Fibroblast of skin of abdomen (primary cell): ENCODE results near the gene KCNJ16.

ENCODE experiments used
- DNase-seq: peaks from one replicate; pipeline ENCODE4 v3.0.0-alpha.2; 2013

KCNJ16 gene

DNA sequence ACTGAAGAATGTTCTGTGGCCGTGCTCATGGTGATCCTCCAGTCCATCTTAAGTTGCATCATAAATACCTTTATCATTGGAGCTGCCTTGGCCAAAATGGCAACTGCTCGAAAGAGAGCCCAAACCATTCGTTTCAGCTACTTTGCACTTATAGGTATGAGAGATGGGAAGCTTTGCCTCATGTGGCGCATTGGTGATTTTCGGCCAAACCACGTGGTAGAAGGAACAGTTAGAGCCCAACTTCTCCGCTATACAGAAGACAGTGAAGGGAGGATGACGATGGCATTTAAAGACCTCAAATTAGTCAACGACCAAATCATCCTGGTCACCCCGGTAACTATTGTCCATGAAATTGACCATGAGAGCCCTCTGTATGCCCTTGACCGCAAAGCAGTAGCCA lies 57.5 kb downstream of the KCNJ16 start:
- no peak for DNase-seq

- no peak for DNase-seq
These were observed 59.0 kb downstream of the KCNJ16 start for GRCh38 chr17:70134042-70134441.

GRCh38 chr17:70134777-70135176 lies 59.8 kb downstream of the KCNJ16 start:
- no peak for DNase-seq

DNA sequence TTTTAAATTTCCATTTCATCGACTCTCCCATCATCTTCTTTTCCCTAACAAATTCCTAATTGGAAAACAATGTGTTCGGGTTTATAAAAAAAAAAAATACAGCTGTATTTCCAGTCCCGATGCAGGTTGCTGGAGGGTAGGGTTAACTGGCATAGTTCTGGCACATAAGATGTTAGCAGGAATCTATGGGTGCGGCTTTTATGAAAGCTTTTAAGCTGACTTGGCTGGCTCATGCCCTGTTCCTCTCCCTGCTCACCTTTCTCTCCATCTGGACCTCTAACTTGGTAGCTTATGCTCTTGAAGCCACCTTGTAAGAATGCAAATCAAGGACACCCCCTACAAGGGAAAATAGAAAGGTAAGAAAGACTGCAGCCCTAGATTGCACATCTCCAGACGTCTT lies 61.1 kb downstream of the KCNJ16 start:
- no peak for DNase-seq

DNA sequence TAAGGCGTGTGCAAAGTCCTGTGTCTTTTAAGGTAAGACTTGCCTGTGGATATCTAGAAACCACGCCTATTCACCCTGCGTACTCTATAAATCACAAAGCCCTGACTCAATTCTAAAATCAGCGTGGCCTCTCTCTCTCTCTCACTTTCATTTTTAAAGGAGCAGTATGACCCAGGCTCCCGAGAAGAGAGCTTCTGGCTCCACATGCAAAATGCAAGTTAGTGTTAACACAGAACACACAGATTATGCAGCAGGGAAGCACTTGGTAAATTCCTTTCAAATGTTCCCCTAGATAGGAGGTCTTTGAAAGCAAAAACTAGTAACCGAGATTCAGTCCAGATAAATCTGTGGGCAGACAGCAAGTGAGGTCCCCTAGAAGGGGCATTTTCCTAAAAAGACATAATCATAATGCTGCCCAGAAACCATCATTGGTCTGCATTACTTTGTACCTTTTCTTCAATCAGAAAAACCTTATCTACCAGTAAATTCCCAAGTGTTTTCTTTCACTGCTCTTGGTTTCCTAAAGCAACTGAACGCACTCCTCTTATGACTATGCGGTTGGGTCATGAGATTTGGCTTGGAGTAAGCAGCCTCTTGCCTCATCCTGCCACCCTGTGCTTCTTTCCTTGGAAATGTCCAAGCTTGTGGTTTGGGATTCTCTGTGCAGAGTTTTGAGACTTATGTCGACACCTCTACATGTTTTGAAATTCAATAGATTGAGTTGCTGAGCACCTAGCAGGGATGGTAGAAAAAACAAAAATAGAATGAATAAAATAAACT lies 62.6 kb downstream of the KCNJ16 start:
- peak; percentile 74 for DNase-seq

- peak; percentile 71 for DNase-seq
These were observed 63.4 kb downstream of the KCNJ16 start for GRCh38 chr17:70138291-70138865.

DNA sequence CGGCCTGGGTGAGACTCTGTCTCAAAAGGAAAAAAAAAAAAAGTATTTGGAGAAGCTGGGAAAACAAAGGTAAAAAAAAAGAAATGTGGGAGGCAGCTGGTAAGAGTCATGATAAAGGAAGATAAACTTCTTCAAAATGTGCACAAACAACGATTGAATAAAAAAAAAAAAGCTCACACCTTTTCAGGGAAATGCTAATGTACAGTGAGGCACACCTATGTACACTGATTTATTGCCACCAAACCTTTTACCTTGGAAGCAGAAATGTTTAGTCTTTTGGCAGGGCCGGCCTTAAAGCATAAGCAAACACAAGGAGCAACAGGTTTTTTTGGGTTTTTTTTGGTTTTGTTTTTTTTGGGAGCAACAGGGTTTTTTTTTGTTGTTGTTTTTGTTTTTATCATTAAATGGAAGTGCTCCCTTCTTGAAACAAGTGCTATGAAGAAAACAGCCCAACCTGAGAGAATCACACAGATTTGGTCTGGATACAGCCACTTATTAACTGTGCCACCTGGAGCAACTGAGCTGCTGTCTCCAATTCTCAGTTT lies 64.5 kb downstream of the KCNJ16 start:
- DNase-seq, result no peak

DNA sequence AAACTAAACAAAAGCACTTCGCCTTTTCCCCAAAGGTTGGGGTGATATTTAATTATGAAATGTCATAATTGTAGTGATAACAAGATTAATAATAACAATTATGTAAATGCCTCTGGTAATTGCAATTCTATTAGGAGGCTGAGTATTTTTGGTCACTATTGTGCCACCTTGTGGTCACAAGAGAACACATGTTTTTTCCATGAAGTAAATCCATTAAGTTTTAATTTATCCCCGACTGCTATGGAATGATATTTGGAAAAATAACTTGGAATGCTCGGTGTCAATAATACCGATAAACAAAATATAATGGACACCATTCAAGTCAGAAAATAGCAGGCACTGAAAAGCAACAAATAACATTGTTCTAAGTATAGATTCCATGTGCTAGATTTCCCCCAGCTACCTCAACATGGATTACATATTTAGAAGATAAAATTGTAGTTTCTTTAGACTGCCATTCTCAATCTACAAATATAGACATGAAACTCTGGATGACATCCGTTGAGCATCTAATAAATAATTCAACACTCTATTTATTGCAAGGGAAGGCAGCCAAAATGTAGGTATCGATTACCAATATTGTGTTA lies 69.3 kb downstream of the KCNJ16 start:
- peak; percentile 33 for DNase-seq

GRCh38 chr17:70153210-70153609 lies 78.2 kb downstream of the KCNJ16 start:
- DNase-seq, result no peak

DNA sequence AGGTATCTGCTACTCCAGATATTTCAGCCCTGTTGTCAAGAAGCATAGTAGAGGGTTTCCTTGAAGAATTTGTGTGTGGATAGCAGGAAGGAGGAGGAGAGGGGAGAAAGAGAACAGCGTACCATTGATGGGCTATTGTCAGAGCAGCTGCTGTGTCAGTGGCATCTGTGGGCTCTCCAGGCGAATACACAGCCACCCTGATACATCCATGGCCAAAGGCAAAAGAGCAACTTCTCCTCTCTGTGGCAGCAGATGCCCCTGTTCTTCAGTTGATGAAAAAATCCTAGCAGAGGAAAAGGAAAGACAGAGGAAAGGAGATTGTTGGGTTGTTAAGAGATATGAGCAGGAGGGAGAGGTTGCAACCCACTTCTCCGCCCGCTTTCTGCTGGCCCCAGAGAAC lies 82.1 kb downstream of the KCNJ16 start:
- no peak for DNase-seq

- DNase-seq, result no peak
These were observed 83.2 kb downstream of the KCNJ16 start for GRCh38 chr17:70158180-70158579.

- DNase-seq, result no peak
These were observed 83.6 kb downstream of the KCNJ16 start for GRCh38 chr17:70158591-70158990.

DNA sequence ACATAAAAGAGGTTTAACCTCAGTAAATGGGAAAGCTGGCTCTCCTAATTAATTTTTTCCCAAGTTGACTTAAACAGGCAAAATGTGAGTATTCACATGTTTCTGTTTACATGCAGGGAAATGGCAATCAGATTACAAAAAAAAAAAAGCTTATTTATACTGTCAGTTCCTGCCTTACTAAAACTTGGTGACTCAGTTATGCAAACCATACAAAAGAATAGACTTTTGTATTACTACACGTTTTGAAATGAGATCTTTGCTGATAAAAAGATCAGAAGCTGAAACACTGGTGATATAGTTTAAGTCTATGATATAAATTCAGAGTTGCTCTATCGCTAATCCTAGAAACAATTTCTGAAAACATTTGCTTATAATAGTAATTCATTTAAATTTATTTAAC lies 85.0 kb downstream of the KCNJ16 start:
- DNase-seq, result no peak

DNA sequence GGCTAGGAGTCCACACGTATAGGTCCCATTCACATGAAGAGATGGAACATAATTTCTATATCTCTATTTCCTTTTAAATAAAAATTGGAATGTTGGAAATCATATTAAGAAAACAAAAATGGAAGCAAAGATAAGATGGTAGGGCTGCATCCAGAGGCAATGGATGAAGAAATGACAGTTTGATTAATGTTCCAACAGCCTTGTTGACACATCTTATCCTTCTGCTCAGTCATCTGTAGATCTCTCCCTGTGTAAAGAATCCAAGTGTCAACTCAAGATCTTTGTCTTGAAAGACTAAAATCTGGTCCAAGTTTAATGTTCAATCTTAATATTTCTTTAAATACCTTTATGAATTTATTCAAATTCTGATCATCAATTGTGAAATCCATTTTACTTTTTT lies 86.5 kb downstream of the KCNJ16 start:
- DNase-seq, result no peak

DNA sequence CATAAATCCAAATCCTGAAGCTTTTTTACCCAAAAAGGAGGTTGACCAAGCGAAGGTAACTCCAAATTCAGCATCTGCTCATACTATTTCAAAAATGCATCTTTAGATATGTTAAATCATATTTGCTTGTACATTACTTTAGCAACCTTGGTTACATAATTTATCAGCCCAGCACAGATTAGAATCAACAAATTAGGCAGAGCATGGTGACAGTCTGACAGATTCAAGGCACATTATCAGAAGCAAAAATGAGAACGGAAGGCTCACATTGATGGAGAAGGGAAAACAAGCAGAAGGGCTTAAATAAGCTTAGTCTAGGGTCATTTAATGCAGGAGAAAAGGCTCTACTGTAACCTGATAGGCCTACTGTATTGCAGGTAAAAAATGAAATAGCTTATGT lies 90.4 kb downstream of the KCNJ16 start:
- no peak for DNase-seq

DNA sequence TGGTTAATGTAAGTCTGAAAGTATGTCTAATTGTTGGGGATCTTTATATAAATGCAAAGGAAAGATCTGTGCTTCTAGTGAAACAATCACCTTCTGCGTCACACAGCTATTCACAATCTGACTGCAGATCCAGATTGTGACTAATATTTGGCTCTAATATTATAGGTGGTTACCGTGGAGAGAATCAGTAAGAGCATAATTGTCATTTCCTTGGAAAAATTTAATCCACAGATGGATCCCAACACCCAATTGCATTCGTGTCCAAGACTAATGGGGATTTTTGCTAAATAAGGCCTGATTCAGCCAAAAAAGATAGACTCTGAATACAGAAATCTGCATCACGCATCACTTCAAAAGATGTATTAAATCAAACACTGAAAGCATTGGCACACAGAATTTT lies 91.6 kb downstream of the KCNJ16 start:
- no peak for DNase-seq

DNA sequence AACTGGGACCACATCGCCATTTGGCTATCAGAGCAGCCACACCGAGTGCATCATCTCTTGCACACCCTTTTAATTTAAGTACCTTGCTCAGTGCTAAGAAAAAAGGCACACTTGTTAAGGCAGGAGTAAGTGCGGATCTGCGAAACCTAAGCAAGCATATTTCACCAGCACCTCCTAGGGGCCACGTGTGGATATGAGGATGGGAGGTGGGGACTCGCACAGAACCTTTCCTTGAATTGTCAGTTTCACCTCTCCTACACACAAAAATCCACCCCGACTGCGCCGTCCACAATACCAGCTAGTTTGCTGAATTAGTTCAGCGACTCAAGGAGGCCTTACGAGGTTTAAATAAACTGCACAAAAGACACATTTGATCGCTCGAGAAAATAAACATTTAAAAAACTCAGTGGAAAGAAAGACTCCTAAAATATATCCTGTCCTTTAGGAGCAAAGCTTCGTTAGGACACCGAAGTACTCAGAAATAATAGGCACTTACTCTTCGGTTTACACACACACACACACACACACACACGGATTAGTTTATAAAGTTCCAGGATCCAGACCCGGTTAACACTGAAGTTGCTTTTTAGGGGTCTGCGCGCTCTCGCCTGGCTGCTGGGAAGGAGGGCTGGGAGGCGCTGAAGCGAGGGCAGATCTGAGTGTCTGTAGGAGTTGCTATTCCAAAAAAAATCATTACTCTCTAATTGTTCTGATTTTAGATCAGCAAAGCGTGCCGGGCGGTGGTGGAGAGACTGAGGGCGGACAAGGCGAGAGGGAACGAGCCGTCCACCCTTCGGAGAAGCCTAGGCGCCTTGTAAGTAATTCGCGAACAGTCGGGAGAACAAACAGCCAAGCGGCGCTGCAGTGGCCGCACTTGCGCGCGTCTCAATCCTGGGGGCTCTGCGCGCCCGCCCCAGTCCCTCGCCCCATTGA lies 93.3 kb downstream of the KCNJ16 start:
- DNase-seq, result peak; percentile 49

DNA sequence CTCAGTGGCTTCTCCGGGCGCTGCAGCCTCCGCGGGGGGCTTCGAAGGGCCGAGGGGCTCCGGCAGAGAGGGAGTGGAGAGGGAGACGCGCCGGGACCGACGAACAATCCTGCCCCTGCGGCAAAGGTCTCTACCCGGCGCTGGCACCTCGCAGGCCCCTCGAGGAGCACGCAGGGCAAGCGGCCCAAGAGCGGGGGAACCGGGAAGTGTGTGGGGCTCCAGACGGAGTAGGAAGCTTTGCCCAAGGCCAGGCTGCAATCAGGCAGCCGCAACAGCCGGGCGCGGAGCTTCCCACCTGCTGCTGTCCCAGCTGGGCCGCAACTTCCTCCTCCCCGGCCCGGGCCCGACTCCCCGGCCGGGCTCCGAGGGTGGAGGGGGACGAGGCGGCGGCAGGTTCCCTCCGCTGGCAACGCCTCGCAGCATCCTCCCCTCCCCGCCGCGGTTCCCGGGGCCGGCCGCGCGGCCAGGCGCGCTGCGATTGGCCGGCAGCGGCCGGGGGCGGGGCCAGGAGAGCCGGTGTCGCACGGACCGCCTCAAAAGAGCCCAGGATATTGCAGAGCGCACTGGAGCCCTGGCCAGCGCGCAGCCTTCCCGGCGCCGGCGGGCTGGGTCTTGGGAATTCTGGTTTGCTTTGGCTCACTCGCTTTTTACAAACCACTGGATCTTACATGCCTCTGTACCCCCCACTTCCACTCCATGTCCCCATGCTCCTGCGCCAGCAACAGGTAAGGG lies 94.1 kb downstream of the KCNJ16 start, which contains the start of gene KCNJ2:
TSS of gene KCNJ2 (plus strand) at position 556 of the 732 bp plus-strand sequence. CDS start 5,508 bp downstream, outside the sequence.
- peak; percentile 64 for DNase-seq

DNA sequence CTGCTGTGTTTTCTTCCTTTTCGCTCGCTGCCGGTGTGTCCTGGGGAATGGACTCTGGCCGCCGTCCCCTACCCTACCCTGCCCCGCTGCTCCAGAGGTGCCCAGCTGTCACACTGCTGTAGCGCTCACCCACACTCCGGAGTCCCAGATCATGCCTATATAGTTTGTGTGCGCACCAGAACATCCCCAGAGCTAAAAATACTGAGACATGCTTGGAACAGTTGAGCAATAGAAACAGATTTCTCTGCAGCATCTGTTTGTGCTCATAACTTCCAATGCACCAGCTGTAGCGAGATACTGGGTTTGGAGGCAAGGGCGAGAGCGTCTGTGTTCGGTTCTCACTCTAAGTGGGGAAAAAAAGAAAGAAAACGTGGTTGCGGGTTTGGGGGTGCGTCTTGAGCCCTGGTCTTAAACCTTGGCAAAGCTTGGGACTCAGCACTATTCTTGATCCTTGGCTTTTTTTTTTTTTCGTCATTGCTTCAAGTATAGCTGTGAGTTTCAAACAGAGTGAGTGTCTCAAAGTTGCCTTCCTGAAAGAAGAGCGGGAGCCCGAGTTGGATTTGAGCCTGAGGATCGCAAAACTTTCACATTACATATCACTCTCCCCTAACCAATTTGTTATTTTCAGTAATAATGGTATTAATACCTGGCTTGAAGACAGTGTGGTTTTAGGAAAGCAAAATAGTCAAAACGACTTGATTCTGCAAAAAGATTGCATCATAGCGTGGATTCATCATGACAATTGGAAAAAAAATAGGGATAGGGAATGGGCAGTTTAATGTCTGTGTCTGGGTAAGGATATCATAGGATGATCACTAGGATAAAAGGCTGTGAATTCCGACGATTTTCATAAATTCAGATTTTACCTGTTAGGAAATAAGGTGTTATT lies 94.9 kb downstream of the KCNJ16 start:
- peak; percentile 17 for DNase-seq

DNA sequence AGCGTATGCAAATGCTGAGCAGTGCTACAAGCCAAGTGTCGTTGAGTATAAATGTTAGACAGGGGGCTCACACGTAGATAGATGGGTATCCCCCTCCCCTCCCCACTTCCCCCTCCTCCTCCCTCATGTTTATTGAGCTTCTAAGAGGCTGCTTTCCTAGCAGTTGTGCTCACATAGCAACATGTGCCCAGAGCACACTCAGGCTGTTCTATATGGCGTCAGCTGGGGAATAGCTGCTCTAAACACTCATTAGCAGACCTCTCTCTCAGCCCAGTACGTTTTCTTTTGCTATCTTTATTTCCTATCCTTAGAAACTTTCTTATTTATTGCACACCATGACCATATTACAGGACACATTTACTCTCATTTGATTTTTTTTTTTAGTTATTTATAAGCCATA lies 96.1 kb downstream of the KCNJ16 start:
- DNase-seq, result no peak

DNA sequence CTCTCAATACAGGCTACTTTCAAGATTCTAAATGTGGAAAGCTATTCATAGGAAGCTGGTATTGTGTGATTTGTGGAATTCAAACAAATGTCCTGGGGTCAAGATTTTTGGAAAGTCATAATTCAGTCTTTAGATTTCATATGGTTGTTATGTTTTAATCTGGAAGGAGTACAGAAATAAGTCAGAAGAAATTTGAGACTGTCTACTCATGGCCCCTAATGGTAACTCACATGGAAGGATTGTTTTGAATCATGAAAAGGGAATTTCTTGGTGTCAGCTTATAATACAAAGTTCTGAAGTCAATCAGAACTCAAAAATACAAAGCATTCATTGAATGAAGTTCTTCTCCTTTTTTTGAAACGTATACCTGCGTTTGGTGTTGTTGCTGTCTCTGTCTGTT lies 97.4 kb downstream of the KCNJ16 start:
- no peak for DNase-seq
